Measurements from ENCODE around the gene ACSM6. TPM values are rescaled to one million over a fixed set of nuclear protein-coding genes. Genes with fewer than 3 reads are reported as not detected.

The ACSM6 gene
- total RNA-seq, 1 experiment from 2014 or later = not detected

DNA sequence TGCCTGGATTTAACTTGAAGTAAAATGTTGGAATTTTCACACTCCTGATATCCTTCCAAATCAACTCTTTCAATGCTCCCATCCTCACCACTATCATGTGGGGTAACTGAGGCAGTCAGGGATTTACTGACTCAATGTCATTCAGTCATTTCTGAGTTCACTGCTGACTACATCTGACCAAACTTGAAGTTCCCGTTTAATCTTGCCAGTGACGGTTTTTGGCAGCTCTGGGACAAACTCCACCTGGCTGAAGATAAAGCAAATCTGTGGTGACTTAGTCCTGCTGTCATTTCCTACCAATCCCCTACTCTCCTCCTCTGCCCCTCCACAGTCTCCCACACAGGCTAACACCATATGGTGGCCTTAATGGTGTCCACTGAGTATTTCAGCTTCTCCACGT is 22.7 kb upstream of the ACSM6 start:
- H4K91ac ChIP-seq (ENCODE audit: insufficient read length, low read depth, low read length) = no peak overlapping the region
- no peak overlapping the region for H3K14ac ChIP-seq (ENCODE audit: insufficient read depth, low read length)
- peaks cover 0 to 3% of the 10 kb centered on the region in 2 experiments; a peak in 2 of 4 replicates for H3K4me1 Mint-ChIP-seq
- H4K20me1 ChIP-seq (ENCODE audit: control insufficient read depth, insufficient read depth, insufficient read length) = no peaks in the 10 kb centered on the region
- no peaks in the 10 kb centered on the region for H3K27me3 Mint-ChIP-seq (ENCODE audit: low read depth)
- H3K23me2 ChIP-seq (ENCODE audit: insufficient read length, low read depth, low read length, poor library complexity, severe bottlenecking) = no peaks in the 10 kb centered on the region
- no peak overlapping the region for H3K4ac ChIP-seq (ENCODE audit: low read depth, low read length)
- no peak overlapping the region for H3K18ac ChIP-seq (ENCODE audit: insufficient read length, low read depth, low read length)
- H3T11ph ChIP-seq (ENCODE audit: low read length) = no peak overlapping the region
- TF ChIP-seq, protein P1, sequence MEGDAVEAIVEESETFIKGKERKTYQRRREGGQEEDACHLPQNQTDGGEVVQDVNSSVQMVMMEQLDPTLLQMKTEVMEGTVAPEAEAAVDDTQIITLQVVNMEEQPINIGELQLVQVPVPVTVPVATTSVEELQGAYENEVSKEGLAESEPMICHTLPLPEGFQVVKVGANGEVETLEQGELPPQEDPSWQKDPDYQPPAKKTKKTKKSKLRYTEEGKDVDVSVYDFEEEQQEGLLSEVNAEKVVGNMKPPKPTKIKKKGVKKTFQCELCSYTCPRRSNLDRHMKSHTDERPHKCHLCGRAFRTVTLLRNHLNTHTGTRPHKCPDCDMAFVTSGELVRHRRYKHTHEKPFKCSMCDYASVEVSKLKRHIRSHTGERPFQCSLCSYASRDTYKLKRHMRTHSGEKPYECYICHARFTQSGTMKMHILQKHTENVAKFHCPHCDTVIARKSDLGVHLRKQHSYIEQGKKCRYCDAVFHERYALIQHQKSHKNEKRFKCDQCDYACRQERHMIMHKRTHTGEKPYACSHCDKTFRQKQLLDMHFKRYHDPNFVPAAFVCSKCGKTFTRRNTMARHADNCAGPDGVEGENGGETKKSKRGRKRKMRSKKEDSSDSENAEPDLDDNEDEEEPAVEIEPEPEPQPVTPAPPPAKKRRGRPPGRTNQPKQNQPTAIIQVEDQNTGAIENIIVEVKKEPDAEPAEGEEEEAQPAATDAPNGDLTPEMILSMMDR (conservative IDR thresholded peaks at IDR 0.05) = no peak
- no peak overlapping the region for H4K8ac ChIP-seq (replicated peaks; ENCODE audit: insufficient read length, low read depth, low read length)
- no peak overlapping the region for H3K56ac ChIP-seq (ENCODE audit: insufficient read length, low read depth, low read length)
- no peak overlapping the region for H2BK120ac ChIP-seq (ENCODE audit: low read depth, low read length, poor library complexity, severe bottlenecking)
- no peak overlapping the region for H4K5ac ChIP-seq (ENCODE audit: insufficient read length, low read depth, low read length)
- H3K79me1 ChIP-seq (ENCODE audit: insufficient read depth, low read depth, low read length, poor library complexity, severe bottlenecking) = no peaks in the 10 kb centered on the region
- no peaks in the 10 kb centered on the region for H3K79me2 ChIP-seq (ENCODE audit: insufficient read depth, low read length)
- H3K23ac ChIP-seq (ENCODE audit: insufficient read length, low read depth, low read length) = no peak overlapping the region
- DNase-seq = no peak
- H2BK12ac ChIP-seq (ENCODE audit: insufficient read length, low read depth, low read length) = no peak overlapping the region
- no peak overlapping the region for H3K4me3 Mint-ChIP-seq
- no peak overlapping the region for H3K9ac ChIP-seq (ENCODE audit: extremely low read depth, insufficient read length, low read length)
- no peaks in the 10 kb centered on the region for H3K4me1 ChIP-seq (ENCODE audit: insufficient read depth, low read length)
- H3K9me3 ChIP-seq (ENCODE audit: control insufficient read depth, low read depth, low read length) = no peaks in the 10 kb centered on the region
- peaks cover 8 to 9% of the 10 kb centered on the region in 2 experiments for H3K9me3 Mint-ChIP-seq
- no peak overlapping the region for H2BK20ac ChIP-seq (ENCODE audit: low read depth, low read length, poor library complexity, severe bottlenecking)
- no peak overlapping the region for H2BK15ac ChIP-seq (ENCODE audit: low read depth, low read length)
- H3K27ac ChIP-seq (ENCODE audit: insufficient read length, low read depth, low read length) = no peak overlapping the region
- no peak overlapping the region for H2BK5ac ChIP-seq (ENCODE audit: insufficient read length, low read length)
- H3K27ac Mint-ChIP-seq = no peak overlapping the region
- no peaks in the 10 kb centered on the region for H3K27me3 ChIP-seq (ENCODE audit: insufficient read depth, low read length)
- H3K36me3 Mint-ChIP-seq (ENCODE audit: insufficient read depth in 1 of 3, low read depth in 3 of 3) = peaks cover 2 to 12% (median 9%) of the 10 kb centered on the region in 3 experiments; a peak in 5 of 7 replicates
- WGBS (ENCODE audit: extremely low coverage, insufficient read length, low lambda C conversion rate) = no CpG with 5 or more reads among the region's 3 CpGs
- H2AK5ac ChIP-seq (ENCODE audit: insufficient read length, low read length) = no peak overlapping the region
- H2AFZ ChIP-seq (ENCODE audit: low read length) = no peak overlapping the region
- no peak overlapping the region for H3K4me2 ChIP-seq (ENCODE audit: insufficient read depth, insufficient read length, low read length)
